ENCODE results near the gene CCDC91. TPM values are rescaled to one million over a fixed set of nuclear protein-coding genes. Genes with fewer than 3 reads are reported as not detected.

Gene CCDC91
- polyA plus RNA-seq, 3 donors, result 6.3 to 18.1 (median 15.6) TPM

DNA sequence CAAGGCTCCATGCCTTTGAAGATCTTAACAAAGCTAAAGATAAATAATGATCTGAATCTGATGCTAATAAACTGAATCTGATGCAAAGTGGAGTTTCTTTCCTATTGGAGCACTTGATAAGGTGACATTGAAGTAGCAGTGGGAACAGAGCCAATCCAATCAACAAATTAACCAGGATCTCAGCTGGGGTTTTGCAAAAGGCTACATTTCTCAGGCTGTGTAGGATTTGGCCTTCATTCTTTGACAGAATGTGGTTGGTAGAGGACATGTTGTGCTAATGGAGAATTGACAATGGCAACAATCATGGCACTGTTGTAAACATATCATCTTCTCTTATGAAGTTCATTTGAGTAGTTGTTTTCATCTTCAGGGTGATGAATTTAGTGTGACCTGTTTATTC is 164.9 kb downstream of the CCDC91 start:
- Mint-ChIP-seq H3K4me3 (no peak overlapping the region), H3K4me1 (no peaks in the 10 kb centered on the region), H3K9me3 (peaks cover 0 to 18% (median 5%) of the 10 kb centered on the region in 7 donors), H3K27me3 (ENCODE audit: low read depth in 3 of 3) (no peaks in the 10 kb centered on the region), H3K27ac (no peak overlapping the region), H3K36me3 (peaks cover 20 to 25% of the 10 kb centered on the region in 2 donors)
- Histone ChIP-seq H3K4me2 (replicated peaks; ENCODE audit: extremely low read depth, low read length, poor library complexity, severe bottlenecking) (no peak overlapping the region), H4K20me1 (ENCODE audit: insufficient read depth, low read length) (no peaks in the 10 kb centered on the region), H3K9me3 (replicated peaks in 1 of 2; ENCODE audit: control insufficient read depth in 1 of 2, insufficient read depth in 1 of 2, low read length in 2 of 2) (peaks cover 3 to 11% of the 10 kb centered on the region in 2 donors), H3K9ac (ENCODE audit: insufficient read depth, low read length, poor library complexity, severe bottlenecking) (no peak overlapping the region), H3K36me3 (replicated peaks in 1 of 2; ENCODE audit: control insufficient read depth in 1 of 2, insufficient read depth in 2 of 2, low read length in 2 of 2) (peaks cover 0 to 4% of the 10 kb centered on the region in 2 donors), H3K4me1 (ENCODE audit: control insufficient read depth in 1 of 2, insufficient read depth in 2 of 2, low read length in 2 of 2) (no peaks in the 10 kb centered on the region), H3K27ac (ENCODE audit: low read depth in 1 of 2, low read length in 2 of 2) (no peak overlapping the region), H3K79me2 (ENCODE audit: insufficient read depth, low read length) (no peaks in the 10 kb centered on the region), H3K4me3 (replicated peaks in 1 of 3; ENCODE audit: low read depth in 2 of 3, low read length in 3 of 3) (no peak overlapping the region), H3K27me3 (ENCODE audit: control insufficient read depth in 2 of 2, insufficient read depth in 2 of 2, low read length in 2 of 2) (no peaks in the 10 kb centered on the region), H2AFZ (ENCODE audit: insufficient read depth, low read depth, low read length, poor library complexity, severe bottlenecking) (no peak overlapping the region)
- DNase-seq, result no peak
- intact Hi-C loops (cut with micrococcal nuclease), result no loop called here
- TF ChIP-seq, protein P1, sequence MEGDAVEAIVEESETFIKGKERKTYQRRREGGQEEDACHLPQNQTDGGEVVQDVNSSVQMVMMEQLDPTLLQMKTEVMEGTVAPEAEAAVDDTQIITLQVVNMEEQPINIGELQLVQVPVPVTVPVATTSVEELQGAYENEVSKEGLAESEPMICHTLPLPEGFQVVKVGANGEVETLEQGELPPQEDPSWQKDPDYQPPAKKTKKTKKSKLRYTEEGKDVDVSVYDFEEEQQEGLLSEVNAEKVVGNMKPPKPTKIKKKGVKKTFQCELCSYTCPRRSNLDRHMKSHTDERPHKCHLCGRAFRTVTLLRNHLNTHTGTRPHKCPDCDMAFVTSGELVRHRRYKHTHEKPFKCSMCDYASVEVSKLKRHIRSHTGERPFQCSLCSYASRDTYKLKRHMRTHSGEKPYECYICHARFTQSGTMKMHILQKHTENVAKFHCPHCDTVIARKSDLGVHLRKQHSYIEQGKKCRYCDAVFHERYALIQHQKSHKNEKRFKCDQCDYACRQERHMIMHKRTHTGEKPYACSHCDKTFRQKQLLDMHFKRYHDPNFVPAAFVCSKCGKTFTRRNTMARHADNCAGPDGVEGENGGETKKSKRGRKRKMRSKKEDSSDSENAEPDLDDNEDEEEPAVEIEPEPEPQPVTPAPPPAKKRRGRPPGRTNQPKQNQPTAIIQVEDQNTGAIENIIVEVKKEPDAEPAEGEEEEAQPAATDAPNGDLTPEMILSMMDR (IDR thresholded peaks at IDR 0.05), result no peak

DNA sequence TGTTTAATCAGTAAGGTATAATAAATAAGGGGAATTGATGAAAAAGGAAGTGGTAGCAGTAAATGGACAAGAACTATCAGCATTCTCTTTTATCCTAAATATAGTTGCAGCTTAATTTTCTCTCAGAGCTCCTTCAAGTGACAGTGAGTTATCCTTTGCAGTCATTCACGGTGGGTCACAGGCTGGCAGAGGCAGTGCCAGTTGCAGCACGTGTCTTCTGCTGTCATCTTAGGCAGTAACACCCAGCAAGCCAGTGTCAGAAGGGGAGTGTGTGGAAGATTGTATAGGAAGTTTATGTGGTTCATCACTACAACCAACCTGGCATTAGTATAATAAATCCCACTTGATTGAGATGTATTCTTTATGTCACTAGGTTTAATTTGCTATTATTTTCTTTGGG is 170.0 kb downstream of the CCDC91 start:
- TF ChIP-seq, protein P1 (IDR thresholded peaks at IDR 0.05), result no peak
- H3K4me3 ChIP-seq (replicated peaks in 1 of 3; ENCODE audit: low read depth in 2 of 3, low read length in 3 of 3), result no peak overlapping the region
- no peak overlapping the region for H3K4me2 ChIP-seq (replicated peaks; ENCODE audit: extremely low read depth, low read length, poor library complexity, severe bottlenecking)
- no peaks in the 10 kb centered on the region for H3K79me2 ChIP-seq (ENCODE audit: insufficient read depth, low read length)
- H3K4me1 ChIP-seq (ENCODE audit: control insufficient read depth in 1 of 2, insufficient read depth in 2 of 2, low read length in 2 of 2), result no peaks in the 10 kb centered on the region
- no peak overlapping the region for H3K4me3 Mint-ChIP-seq
- no CpG with 5 or more reads among the region's 2 CpGs for WGBS (ENCODE audit: insufficient coverage)
- DNase-seq, result no peak
- peak overlapping the region in 1 of 7 donors; percentile 78 for H3K27ac Mint-ChIP-seq
- peaks cover 0 to 8% of the 10 kb centered on the region in 2 donors for H3K9me3 ChIP-seq (replicated peaks in 1 of 2; ENCODE audit: control insufficient read depth in 1 of 2, insufficient read depth in 1 of 2, low read length in 2 of 2)
- H3K9me3 Mint-ChIP-seq, result peaks cover 0 to 7% (median 3%) of the 10 kb centered on the region in 7 donors
- H3K36me3 Mint-ChIP-seq, result peaks cover 11 to 17% of the 10 kb centered on the region in 2 donors
- H3K4me1 Mint-ChIP-seq, result no peaks in the 10 kb centered on the region
- intact Hi-C loops (cut with micrococcal nuclease), result no loop called here
- H3K27me3 Mint-ChIP-seq (ENCODE audit: low read depth in 3 of 3), result peaks cover 0 to 2% (median 0%) of the 10 kb centered on the region in 3 donors
- H3K27me3 ChIP-seq (ENCODE audit: control insufficient read depth in 2 of 2, insufficient read depth in 2 of 2, low read length in 2 of 2), result no peaks in the 10 kb centered on the region
- H3K9ac ChIP-seq (ENCODE audit: insufficient read depth, low read length, poor library complexity, severe bottlenecking), result no peak overlapping the region
- H3K36me3 ChIP-seq (replicated peaks in 1 of 2; ENCODE audit: control insufficient read depth in 1 of 2, insufficient read depth in 2 of 2, low read length in 2 of 2), result peaks cover 3 to 4% of the 10 kb centered on the region in 2 donors
- no peak overlapping the region for H2AFZ ChIP-seq (ENCODE audit: insufficient read depth, low read depth, low read length, poor library complexity, severe bottlenecking)
- H3K27ac ChIP-seq (ENCODE audit: low read depth in 1 of 2, low read length in 2 of 2), result no peak overlapping the region
- H4K20me1 ChIP-seq (ENCODE audit: insufficient read depth, low read length), result no peaks in the 10 kb centered on the region

All from CD14-positive monocyte (primary cell).